ENCODE measurements around the gene SPPL3. TPM values are rescaled to one million over a fixed set of nuclear protein-coding genes. Genes with fewer than 3 reads are reported as not detected.

Gene SPPL3
- total and polyA plus RNA-seq, 7 donors = 7.3 to 24.2 (median 17.5) TPM

DNA sequence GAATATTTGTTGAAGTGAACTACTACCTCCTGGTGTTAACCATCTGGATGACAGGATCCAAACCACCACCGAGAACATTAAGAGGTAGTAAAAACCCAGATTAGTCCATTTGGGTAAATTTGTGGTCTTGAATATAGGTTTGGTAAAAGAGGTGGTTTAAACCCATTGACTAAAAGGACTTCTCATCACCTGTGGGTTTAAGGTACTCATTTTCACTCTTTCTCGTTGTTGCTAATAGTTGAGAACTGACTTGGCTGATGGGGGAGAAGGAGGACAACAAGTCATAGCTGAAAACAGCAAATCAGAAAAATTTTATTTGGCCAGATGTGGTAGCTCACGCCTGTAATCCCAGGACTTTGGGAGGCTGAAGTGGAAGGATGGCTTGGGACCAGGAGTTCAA lies 119.4 kb downstream of the SPPL3 start:
- peaks cover 0 to 30% of the 10 kb centered on the region in 2 donors for H3K36me3 ChIP-seq (ENCODE audit: insufficient read depth in 1 of 2, low read depth in 1 of 2)
- no peak for DNase-seq
- 94 to 100% (median 95%) methylated on average over 3 of the region's 3 CpGs for WGBS, 3 donors
- no peak overlapping the region for H3K4me3 ChIP-seq
- H3K4me1 ChIP-seq = peaks cover 15% of the 10 kb centered on the region
- intact Hi-C loops (cut with DNase I) = no loop called here
- no peaks in the 10 kb centered on the region for H3K27me3 ChIP-seq (ENCODE audit: insufficient read depth in 3 of 3, low read length in 2 of 3)
- peak overlapping the region; percentile 59 for H3K27ac ChIP-seq
- TF ChIP-seq, protein P1, sequence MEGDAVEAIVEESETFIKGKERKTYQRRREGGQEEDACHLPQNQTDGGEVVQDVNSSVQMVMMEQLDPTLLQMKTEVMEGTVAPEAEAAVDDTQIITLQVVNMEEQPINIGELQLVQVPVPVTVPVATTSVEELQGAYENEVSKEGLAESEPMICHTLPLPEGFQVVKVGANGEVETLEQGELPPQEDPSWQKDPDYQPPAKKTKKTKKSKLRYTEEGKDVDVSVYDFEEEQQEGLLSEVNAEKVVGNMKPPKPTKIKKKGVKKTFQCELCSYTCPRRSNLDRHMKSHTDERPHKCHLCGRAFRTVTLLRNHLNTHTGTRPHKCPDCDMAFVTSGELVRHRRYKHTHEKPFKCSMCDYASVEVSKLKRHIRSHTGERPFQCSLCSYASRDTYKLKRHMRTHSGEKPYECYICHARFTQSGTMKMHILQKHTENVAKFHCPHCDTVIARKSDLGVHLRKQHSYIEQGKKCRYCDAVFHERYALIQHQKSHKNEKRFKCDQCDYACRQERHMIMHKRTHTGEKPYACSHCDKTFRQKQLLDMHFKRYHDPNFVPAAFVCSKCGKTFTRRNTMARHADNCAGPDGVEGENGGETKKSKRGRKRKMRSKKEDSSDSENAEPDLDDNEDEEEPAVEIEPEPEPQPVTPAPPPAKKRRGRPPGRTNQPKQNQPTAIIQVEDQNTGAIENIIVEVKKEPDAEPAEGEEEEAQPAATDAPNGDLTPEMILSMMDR (IDR thresholded peaks at IDR 0.05) = no peak
- no peaks in the 10 kb centered on the region for H3K9me3 ChIP-seq
- ATAC-seq = no peak

DNA sequence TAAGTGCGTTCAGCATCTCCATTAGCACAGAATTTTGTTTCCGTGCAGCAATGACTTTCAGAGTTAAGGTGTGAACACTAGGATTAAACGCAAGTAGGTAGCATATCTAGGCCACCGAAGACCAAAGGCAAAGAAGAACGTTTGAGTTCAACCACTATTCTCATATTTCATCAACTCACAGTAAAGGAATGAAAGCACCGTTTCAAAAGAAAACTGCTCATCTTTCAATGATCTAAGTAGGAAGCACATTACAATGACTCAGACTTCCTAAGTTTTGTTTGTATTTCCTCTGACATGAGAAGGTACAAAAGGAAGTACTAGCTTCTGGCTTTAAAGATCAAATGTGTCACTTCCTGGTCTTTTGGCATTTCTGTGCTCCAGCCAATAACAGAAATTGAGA lies 121.0 kb downstream of the SPPL3 start:
- TF ChIP-seq, protein P1 (IDR thresholded peaks at IDR 0.05) = no peak
- ATAC-seq = peak; percentile 55 to 86 (median 74)
- H3K4me3 ChIP-seq = no peak overlapping the region
- H3K4me1 ChIP-seq = peaks cover 15% of the 10 kb centered on the region
- intact Hi-C loops (cut with DNase I) = no loop called here
- no peaks in the 10 kb centered on the region for H3K27me3 ChIP-seq (ENCODE audit: insufficient read depth in 3 of 3, low read length in 2 of 3)
- peaks cover 0 to 42% of the 10 kb centered on the region in 2 donors for H3K36me3 ChIP-seq (ENCODE audit: insufficient read depth in 1 of 2, low read depth in 1 of 2)
- H3K27ac ChIP-seq = peak overlapping the region; percentile 59
- DNase-seq = no peak
- WGBS, 3 donors = 50 to 54% (median 53%) methylated on average over 6 of the region's 6 CpGs
- no peaks in the 10 kb centered on the region for H3K9me3 ChIP-seq

DNA sequence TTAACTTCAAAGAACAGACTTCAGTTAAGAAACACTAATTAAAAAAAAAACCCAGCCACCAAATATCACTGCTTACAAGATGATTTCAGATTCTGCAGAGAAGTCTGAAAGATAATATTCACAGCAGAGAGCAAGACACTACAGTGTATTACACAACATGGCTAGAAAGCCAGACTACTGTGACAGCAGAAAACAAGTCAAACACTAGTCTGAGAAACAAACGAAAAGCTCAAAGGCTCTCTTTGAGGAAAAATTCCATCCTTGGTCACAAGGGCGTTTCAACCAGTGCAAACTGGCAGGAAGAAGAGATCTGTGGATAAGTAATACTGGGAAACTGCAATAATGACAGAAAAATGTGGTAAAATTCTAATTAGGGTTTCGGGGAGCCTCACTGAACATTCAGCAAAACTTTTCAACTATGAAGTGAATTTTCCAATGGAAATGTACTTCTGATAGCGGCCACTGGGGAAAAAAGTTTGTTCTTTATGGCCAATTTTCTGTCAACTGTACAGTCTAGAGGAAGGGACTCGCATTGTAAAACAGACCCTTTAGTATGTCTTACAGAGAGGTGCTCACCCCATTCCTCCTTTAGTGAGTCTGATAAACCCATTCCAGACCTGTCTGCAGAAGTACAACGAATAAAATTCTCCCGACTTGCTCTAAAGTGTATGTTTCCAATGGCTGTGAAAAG lies 128.2 kb downstream of the SPPL3 start:
- Histone ChIP-seq H3K27ac (no peak overlapping the region), H3K4me3 (no peak overlapping the region), H3K36me3 (ENCODE audit: insufficient read depth in 1 of 2, low read depth in 1 of 2) (peaks cover 0 to 37% of the 10 kb centered on the region in 2 donors), H3K9me3 (no peaks in the 10 kb centered on the region), H3K4me1 (peaks cover 25% of the 10 kb centered on the region), H3K27me3 (ENCODE audit: insufficient read depth in 3 of 3, low read length in 2 of 3) (no peaks in the 10 kb centered on the region)
- 87 to 91% (median 90%) methylated on average over 7 of the region's 7 CpGs for WGBS, 3 donors
- TF ChIP-seq, protein P1 (IDR thresholded peaks at IDR 0.05) = peak; percentile 10
- intact Hi-C loops (cut with DNase I) = no loop called here
- ATAC-seq (peak in 1 of 4 donors; percentile 44), DNase-seq (no peak)

GRCh38 chr12:120774169-120774916 lies 129.8 kb downstream of the SPPL3 start:
- Histone ChIP-seq H3K9me3 (no peaks in the 10 kb centered on the region), H3K36me3 (ENCODE audit: insufficient read depth in 1 of 2, low read depth in 1 of 2) (peaks cover 0 to 38% of the 10 kb centered on the region in 2 donors), H3K4me3 (no peak overlapping the region), H3K27ac (peak overlapping the region; percentile 68), H3K27me3 (ENCODE audit: insufficient read depth in 3 of 3, low read length in 2 of 3) (no peaks in the 10 kb centered on the region), H3K4me1 (peaks cover 25% of the 10 kb centered on the region)
- TF ChIP-seq, protein P1 (IDR thresholded peaks at IDR 0.05) = no peak
- WGBS, 3 donors = 61 to 64% (median 61%) methylated on average over 7 of the region's 7 CpGs
- intact Hi-C loops (cut with DNase I) = no loop called here
- DNase-seq = no peak
- ATAC-seq = peak; percentile 88 to 96 (median 92)
